HL-60 (cell line): Measurements from ENCODE around the gene TC2N.

Experiments
- DNase-seq, 2 experiments: peaks; one replicate each; pipeline ENCODE4 v3.0.0-alpha.2; 2010 to 2020; ENCODE audit warnings: low read depth in 1 of 2, low spot score in 1 of 2
- H3K27ac ChIP-seq: fragments of 250-450 bp; sonication (Bioruptor Pico); replicated peaks from 2 replicates; pipeline ENCODE4 v1.5.1; 2020; ENCODE audit warnings: mild to moderate bottlenecking, moderate library complexity
- H3K27me3 ChIP-seq: fragments of 250-450 bp; sonication (Bioruptor Pico); 2 replicates; pipeline ENCODE4 v1.5.1; 2021; ENCODE audit warnings: mild to moderate bottlenecking, moderate library complexity; ENCODE audit not compliant: insufficient read depth, poor library complexity, severe bottlenecking
- H3K4me3 ChIP-seq: replicated peaks from 2 replicates; pipeline ENCODE4 v1.5.1; 2011; ENCODE audit warnings: mild to moderate bottlenecking, control low read depth, low read length; ENCODE audit not compliant: insufficient read depth
- GABPA ChIP-seq: IDR thresholded peaks from 2 replicates; pipeline ENCODE4 v1.6.1; 2012; ENCODE audit warnings: low read depth
- POLR2AphosphoS5 ChIP-seq: IDR thresholded peaks from 2 replicates; pipeline ENCODE4 v1.6.1; 2012; ENCODE audit warnings: low read depth
- REST ChIP-seq: IDR thresholded peaks from 2 replicates; pipeline ENCODE4 v1.6.1; 2012; ENCODE audit warnings: low read depth; ENCODE audit not compliant: insufficient replicate concordance
- SPI1 ChIP-seq: IDR thresholded peaks from 2 replicates; pipeline ENCODE4 v1.6.1; 2012; ENCODE audit warnings: low read depth, mild to moderate bottlenecking, borderline replicate concordance
- TF ChIP-seq, protein P1 (sequence below): IDR thresholded peaks from one replicate; pipeline ENCODE4 v1.5.1; 2011; ENCODE audit warnings: low read length, control low read depth, inconsistent platforms; ENCODE audit not compliant: insufficient read depth

Gene TC2N

GRCh38 chr14:91786188-91786587 is 81.1 kb downstream of the TC2N start:
- DNase-seq, result no peak
- Histone ChIP-seq H3K4me3 (no peak overlapping the region), H3K27ac (no peak overlapping the region), H3K27me3 (peaks cover 8% of the 10 kb centered on the region)
- TF ChIP-seq, protein P1, sequence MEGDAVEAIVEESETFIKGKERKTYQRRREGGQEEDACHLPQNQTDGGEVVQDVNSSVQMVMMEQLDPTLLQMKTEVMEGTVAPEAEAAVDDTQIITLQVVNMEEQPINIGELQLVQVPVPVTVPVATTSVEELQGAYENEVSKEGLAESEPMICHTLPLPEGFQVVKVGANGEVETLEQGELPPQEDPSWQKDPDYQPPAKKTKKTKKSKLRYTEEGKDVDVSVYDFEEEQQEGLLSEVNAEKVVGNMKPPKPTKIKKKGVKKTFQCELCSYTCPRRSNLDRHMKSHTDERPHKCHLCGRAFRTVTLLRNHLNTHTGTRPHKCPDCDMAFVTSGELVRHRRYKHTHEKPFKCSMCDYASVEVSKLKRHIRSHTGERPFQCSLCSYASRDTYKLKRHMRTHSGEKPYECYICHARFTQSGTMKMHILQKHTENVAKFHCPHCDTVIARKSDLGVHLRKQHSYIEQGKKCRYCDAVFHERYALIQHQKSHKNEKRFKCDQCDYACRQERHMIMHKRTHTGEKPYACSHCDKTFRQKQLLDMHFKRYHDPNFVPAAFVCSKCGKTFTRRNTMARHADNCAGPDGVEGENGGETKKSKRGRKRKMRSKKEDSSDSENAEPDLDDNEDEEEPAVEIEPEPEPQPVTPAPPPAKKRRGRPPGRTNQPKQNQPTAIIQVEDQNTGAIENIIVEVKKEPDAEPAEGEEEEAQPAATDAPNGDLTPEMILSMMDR, result no peak
- no peak for TF ChIP-seq GABPA
- TF ChIP-seq SPI1, result no peak
- TF ChIP-seq POLR2AphosphoS5, result no peak
- TF ChIP-seq REST, result no peak

- no peak overlapping the region for H3K27ac ChIP-seq
- DNase-seq, result no peak
- H3K4me3 ChIP-seq, result no peak overlapping the region
- no peak for TF ChIP-seq SPI1
- no peak for TF ChIP-seq GABPA
- TF ChIP-seq POLR2AphosphoS5, result no peak
- TF ChIP-seq REST, result no peak
- TF ChIP-seq, protein P1, result no peak
- H3K27me3 ChIP-seq, result peaks cover 2% of the 10 kb centered on the region
Observed at GRCh38 chr14:91780452-91780851, 86.9 kb downstream of the TC2N start.

DNA sequence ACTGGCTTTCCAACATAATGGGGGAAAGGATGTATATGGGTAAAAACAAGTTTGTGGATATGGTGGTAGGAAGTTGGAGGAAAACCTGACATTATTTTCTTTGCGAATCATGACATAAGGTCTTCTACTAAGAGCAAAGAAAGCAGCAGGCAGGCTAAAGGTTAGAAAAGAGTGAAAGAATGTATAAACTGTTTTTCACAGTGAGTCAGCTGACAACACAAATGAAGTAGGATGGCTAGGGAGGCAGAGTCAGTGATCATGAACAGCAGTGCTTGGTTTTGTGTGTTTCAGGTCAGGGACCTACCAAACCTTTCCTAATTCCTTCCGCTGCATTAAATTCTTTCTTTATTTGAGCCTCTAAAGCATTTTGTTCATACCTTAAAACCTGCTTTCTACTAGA is 89.1 kb downstream of the TC2N start:
- TF ChIP-seq, protein P1, result no peak
- TF ChIP-seq GABPA, result no peak
- TF ChIP-seq POLR2AphosphoS5, result no peak
- no peak for TF ChIP-seq REST
- TF ChIP-seq SPI1, result no peak
- Histone ChIP-seq H3K4me3 (no peak overlapping the region), H3K27ac (no peak overlapping the region), H3K27me3 (peaks cover 2% of the 10 kb centered on the region)
- no peak for DNase-seq
